RWPE2 (cell line): Measurements from ENCODE around the gene FAM216B.

Experiments
- ATAC-seq: fragments of 200-7000 bp; cut with Tn5 transposase; 3 replicates; pipeline ENCODE4 v1.9.1; 2021; ENCODE audit warnings: low read depth
- DNase-seq: peaks from one replicate; pipeline ENCODE4 v3.0.0-alpha.2; 2020; ENCODE audit warnings: low spot score
- H3K27ac ChIP-seq: fragments of 450-650 bp; 2 replicates; pipeline ENCODE4 v1.5.1; 2017; ENCODE audit warnings: mild to moderate bottlenecking; ENCODE audit not compliant: poor library complexity, severe bottlenecking
- H3K27me3 ChIP-seq: fragments of 250-450 bp; sonication (Bioruptor Pico); 2 replicates; pipeline ENCODE4 v1.5.1; 2021; ENCODE audit warnings: mild to moderate bottlenecking, moderate library complexity; ENCODE audit not compliant: insufficient read depth, poor library complexity, severe bottlenecking
- H3K36me3 ChIP-seq: fragments of 250-450 bp; sonication (Bioruptor Pico); 2 replicates; pipeline ENCODE4 v1.5.1; 2020; ENCODE audit warnings: low read depth, mild to moderate bottlenecking, moderate library complexity
- H3K4me1 ChIP-seq: fragments of 250-450 bp; sonication (Bioruptor Pico); 2 replicates; pipeline ENCODE4 v1.5.1; 2021; ENCODE audit warnings: mild to moderate bottlenecking, moderate library complexity; ENCODE audit not compliant: insufficient read depth, poor library complexity, severe bottlenecking
- H3K4me3 ChIP-seq: fragments of 250-450 bp; sonication (Bioruptor Pico); 2 replicates; pipeline ENCODE4 v1.5.1; 2021; ENCODE audit warnings: mild to moderate bottlenecking, moderate library complexity; ENCODE audit not compliant: severe bottlenecking
- H3K9me3 ChIP-seq: fragments of 250-450 bp; sonication (Bioruptor Pico); 2 replicates; pipeline ENCODE4 v1.5.1; 2021; ENCODE audit warnings: mild to moderate bottlenecking, moderate library complexity; ENCODE audit not compliant: severe bottlenecking
- CTCF ChIP-seq: fragments of 450-650 bp; IDR thresholded peaks from one replicate; pipeline ENCODE4 v1.5.1; 2017; ENCODE audit warnings: mild to moderate bottlenecking, moderate library complexity; ENCODE audit not compliant: poor library complexity, severe bottlenecking

The FAM216B gene

GRCh38 chr13:42750794-42751193, 30.6 kb upstream of the FAM216B start:
- no peaks in the 10 kb centered on the region for H3K9me3 ChIP-seq
- DNase-seq = no peak
- peaks cover 11% of the 10 kb centered on the region for H3K4me1 ChIP-seq
- no peaks in the 10 kb centered on the region for H3K27me3 ChIP-seq
- no peaks in the 10 kb centered on the region for H3K36me3 ChIP-seq
- no peak overlapping the region for H3K4me3 ChIP-seq
- H3K27ac ChIP-seq = no peak overlapping the region
- ATAC-seq = no peak
- no peak for TF ChIP-seq CTCF

GRCh38 chr13:42751693-42752092, 29.7 kb upstream of the FAM216B start:
- Histone ChIP-seq H3K27ac (no peak overlapping the region), H3K36me3 (no peaks in the 10 kb centered on the region), H3K4me3 (no peak overlapping the region), H3K4me1 (peaks cover 11% of the 10 kb centered on the region), H3K27me3 (no peaks in the 10 kb centered on the region), H3K9me3 (no peaks in the 10 kb centered on the region)
- TF ChIP-seq CTCF = no peak
- ATAC-seq (no peak), DNase-seq (no peak)

GRCh38 chr13:42752731-42753130, 28.7 kb upstream of the FAM216B start:
- no peaks in the 10 kb centered on the region for H3K36me3 ChIP-seq
- H3K4me3 ChIP-seq = no peak overlapping the region
- no peak for DNase-seq
- H3K9me3 ChIP-seq = no peaks in the 10 kb centered on the region
- no peaks in the 10 kb centered on the region for H3K27me3 ChIP-seq
- TF ChIP-seq CTCF = no peak
- H3K4me1 ChIP-seq = peaks cover 1% of the 10 kb centered on the region
- no peak overlapping the region for H3K27ac ChIP-seq
- ATAC-seq = no peak

- Histone ChIP-seq H3K9me3 (no peaks in the 10 kb centered on the region), H3K36me3 (no peaks in the 10 kb centered on the region), H3K27ac (no peak overlapping the region), H3K4me3 (no peak overlapping the region), H3K4me1 (no peaks in the 10 kb centered on the region), H3K27me3 (no peaks in the 10 kb centered on the region)
- TF ChIP-seq CTCF = no peak
- no peak for DNase-seq
- ATAC-seq = no peak
Measured at GRCh38 chr13:42753697-42754096, 27.7 kb upstream of the FAM216B start.

GRCh38 chr13:42754801-42755510, 26.4 kb upstream of the FAM216B start:
- Histone ChIP-seq H3K36me3 (no peaks in the 10 kb centered on the region), H3K4me1 (no peaks in the 10 kb centered on the region), H3K27ac (no peak overlapping the region), H3K4me3 (no peak overlapping the region), H3K9me3 (no peaks in the 10 kb centered on the region), H3K27me3 (no peaks in the 10 kb centered on the region)
- TF ChIP-seq CTCF = no peak
- DNase-seq (no peak), ATAC-seq (no peak)
